ENCODE measurements around the gene FTL. TPM values are rescaled to one million over a fixed set of nuclear protein-coding genes. Genes with fewer than 3 reads are reported as not detected.

Gene FTL
- total RNA-seq, 1 donor from 2014 or later, result 4,020 TPM

DNA sequence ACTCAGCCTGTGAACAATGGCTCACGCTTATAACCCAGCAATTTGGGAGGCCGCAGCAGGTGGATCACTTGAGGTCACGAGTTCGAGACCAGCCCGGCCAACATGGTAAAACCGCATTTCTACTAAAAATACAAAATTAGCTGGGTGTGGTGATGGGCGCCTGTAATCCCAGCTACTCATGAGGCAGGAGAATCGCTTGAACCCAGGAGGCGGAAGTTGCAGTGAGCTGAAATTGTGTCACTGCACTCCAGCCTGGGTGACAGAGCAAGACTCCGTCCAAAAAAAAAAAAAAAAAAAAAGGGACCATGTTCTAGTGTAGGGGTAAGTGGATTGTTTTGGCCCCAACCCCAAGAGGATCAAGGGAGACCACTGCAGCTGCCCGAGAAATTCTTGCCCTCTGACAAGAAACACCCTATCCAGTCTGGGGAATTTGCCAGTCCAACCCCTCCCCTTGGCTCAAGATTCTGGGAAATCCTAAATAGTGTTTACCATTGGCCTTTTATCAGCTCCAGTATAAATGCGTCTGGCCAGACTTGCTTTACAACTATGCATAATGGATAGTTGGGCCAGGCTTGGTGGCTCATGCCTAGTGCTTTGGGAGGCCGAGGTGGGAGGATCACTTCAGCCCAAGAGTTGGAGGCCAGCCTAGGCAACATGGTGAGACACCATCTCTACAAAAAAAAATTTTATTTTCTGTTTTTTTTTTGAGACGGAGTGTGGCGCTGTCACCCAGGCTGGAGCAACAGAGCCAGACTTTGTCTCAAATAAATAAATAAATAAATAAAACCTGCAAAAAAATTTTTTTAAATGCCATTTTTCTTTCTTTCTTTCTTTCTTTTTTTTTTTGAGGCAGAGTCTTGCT lies 36.7 kb upstream of the FTL start:
- TF ChIP-seq EZH2 (IDR thresholded peaks at IDR 0.05; ENCODE audit: insufficient read depth, low read length), result no peak
- TF ChIP-seq, protein P1, sequence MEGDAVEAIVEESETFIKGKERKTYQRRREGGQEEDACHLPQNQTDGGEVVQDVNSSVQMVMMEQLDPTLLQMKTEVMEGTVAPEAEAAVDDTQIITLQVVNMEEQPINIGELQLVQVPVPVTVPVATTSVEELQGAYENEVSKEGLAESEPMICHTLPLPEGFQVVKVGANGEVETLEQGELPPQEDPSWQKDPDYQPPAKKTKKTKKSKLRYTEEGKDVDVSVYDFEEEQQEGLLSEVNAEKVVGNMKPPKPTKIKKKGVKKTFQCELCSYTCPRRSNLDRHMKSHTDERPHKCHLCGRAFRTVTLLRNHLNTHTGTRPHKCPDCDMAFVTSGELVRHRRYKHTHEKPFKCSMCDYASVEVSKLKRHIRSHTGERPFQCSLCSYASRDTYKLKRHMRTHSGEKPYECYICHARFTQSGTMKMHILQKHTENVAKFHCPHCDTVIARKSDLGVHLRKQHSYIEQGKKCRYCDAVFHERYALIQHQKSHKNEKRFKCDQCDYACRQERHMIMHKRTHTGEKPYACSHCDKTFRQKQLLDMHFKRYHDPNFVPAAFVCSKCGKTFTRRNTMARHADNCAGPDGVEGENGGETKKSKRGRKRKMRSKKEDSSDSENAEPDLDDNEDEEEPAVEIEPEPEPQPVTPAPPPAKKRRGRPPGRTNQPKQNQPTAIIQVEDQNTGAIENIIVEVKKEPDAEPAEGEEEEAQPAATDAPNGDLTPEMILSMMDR (IDR thresholded peaks at IDR 0.05; ENCODE audit: insufficient read depth, low read depth, low read length), result no peak
- no peak overlapping the region for H3K27ac ChIP-seq (ENCODE audit: low read depth, low read length)
- Mint-ChIP-seq H3K27me3 (ENCODE audit: low read depth, unreplicated experiment) (peaks cover 13% of the 10 kb centered on the region), H3K4me1 (ENCODE audit: low read depth, unreplicated experiment) (peaks cover 2% of the 10 kb centered on the region), H3K27ac (ENCODE audit: unreplicated experiment) (no peak overlapping the region), H3K4me3 (ENCODE audit: unreplicated experiment) (no peak overlapping the region), H3K9me3 (ENCODE audit: unreplicated experiment) (no peaks in the 10 kb centered on the region), H3K36me3 (ENCODE audit: low read depth, unreplicated experiment) (no peaks in the 10 kb centered on the region)
- peaks cover 12% of the 10 kb centered on the region for H3K27me3 ChIP-seq (ENCODE audit: insufficient read depth, low read length)
- no peaks in the 10 kb centered on the region for H3K36me3 ChIP-seq (ENCODE audit: insufficient read depth, low read length)
- H3K4me1 ChIP-seq (ENCODE audit: insufficient read depth, low read length), result peaks cover 24% of the 10 kb centered on the region
- DNase-seq (ENCODE audit: low read depth) (peak; percentile 37), FAIRE-seq (no peak)
- H3K79me2 ChIP-seq (ENCODE audit: insufficient read depth, low read length), result no peaks in the 10 kb centered on the region
- no peak overlapping the region for H3K4me3 ChIP-seq (ENCODE audit: insufficient read depth, low read depth, low read length)
- no peaks in the 10 kb centered on the region for H4K20me1 ChIP-seq (ENCODE audit: insufficient read depth, low read length)
- no peak overlapping the region for H3K4me2 ChIP-seq (ENCODE audit: low read length)
- no peaks in the 10 kb centered on the region for H3K9me3 ChIP-seq (ENCODE audit: insufficient read depth, low read depth, low read length)
- no peak overlapping the region for H2AFZ ChIP-seq (ENCODE audit: low read depth, low read length)
- H3K9ac ChIP-seq (ENCODE audit: low read length), result no peak overlapping the region

DNA sequence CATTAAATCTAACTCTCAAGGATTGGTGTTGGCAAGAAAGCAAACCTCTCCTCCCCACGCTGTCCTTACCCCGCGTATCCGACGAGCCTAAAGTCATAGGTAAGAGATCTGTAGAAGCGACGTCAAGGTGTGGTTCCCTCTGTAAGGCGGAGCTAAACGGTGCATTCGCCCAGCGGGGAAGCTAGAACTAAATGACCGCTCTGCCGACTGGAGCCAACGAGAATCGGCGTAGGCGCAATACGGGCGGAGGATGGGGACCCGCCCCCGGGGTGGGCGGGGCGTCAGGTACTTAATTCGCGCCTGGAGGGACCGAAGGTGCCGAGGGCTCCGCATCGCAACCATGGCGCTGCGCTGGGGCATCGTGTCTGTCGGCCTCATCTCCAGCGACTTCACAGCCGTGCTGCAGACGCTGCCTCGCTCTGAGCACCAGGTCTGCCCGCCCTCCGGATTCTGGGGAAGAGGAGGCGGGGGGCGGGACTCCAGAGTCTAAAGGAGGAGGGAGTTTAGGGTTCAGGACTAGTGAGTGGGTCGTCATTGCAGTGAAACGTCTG lies 31.7 kb upstream of the FTL start, which contains the start of gene DHDH:
TSS of gene DHDH (plus strand) at position 318 of the 551 bp plus-strand sequence. CDS start at position 341, 23 bp downstream.
- Histone ChIP-seq H3K9me3 (ENCODE audit: insufficient read depth, low read depth, low read length) (no peaks in the 10 kb centered on the region), H3K4me1 (ENCODE audit: insufficient read depth, low read length) (peaks cover 5% of the 10 kb centered on the region), H3K27ac (ENCODE audit: low read depth, low read length) (no peak within 1 kb of the TSS), H3K79me2 (ENCODE audit: insufficient read depth, low read length) (no peaks in the 10 kb centered on the region), H3K4me2 (ENCODE audit: low read length) (peak within 1 kb of the TSS; percentile 88), H3K9ac (ENCODE audit: low read length) (peak within 1 kb of the TSS; percentile 38), H3K36me3 (ENCODE audit: insufficient read depth, low read length) (no peaks in the 10 kb centered on the region), H4K20me1 (ENCODE audit: insufficient read depth, low read length) (no peaks in the 10 kb centered on the region), H3K4me3 (ENCODE audit: insufficient read depth, low read depth, low read length) (peak within 1 kb of the TSS; percentile 54), H2AFZ (ENCODE audit: low read depth, low read length) (peak within 1 kb of the TSS; percentile 80), H3K27me3 (ENCODE audit: insufficient read depth, low read length) (peaks cover 16% of the 10 kb centered on the region)
- Mint-ChIP-seq H3K4me1 (ENCODE audit: low read depth, unreplicated experiment) (no peaks in the 10 kb centered on the region), H3K27ac (ENCODE audit: unreplicated experiment) (peak within 1 kb of the TSS; percentile 18), H3K36me3 (ENCODE audit: low read depth, unreplicated experiment) (no peaks in the 10 kb centered on the region), H3K27me3 (ENCODE audit: low read depth, unreplicated experiment) (peaks cover 24% of the 10 kb centered on the region), H3K9me3 (ENCODE audit: unreplicated experiment) (no peaks in the 10 kb centered on the region), H3K4me3 (ENCODE audit: unreplicated experiment) (peak within 1 kb of the TSS; percentile 85)
- DNase-seq (ENCODE audit: low read depth) (peak; percentile 47), FAIRE-seq (no peak)
- TF ChIP-seq EZH2 (IDR thresholded peaks at IDR 0.05; ENCODE audit: insufficient read depth, low read length), result no peak
- TF ChIP-seq, protein P1 (IDR thresholded peaks at IDR 0.05; ENCODE audit: insufficient read depth, low read depth, low read length), result no peak
